Astrocyte (in vitro differentiated cells and primary cell): ENCODE data around the gene ARHGEF2.

Experiments
- CTCF ChIP-seq: IDR thresholded peaks from 2 replicates; pipeline ENCODE4 v1.5.1; 2011; ENCODE audit warnings: low read depth, mild to moderate bottlenecking, inconsistent platforms, low read length, moderate library complexity; ENCODE audit not compliant: insufficient read depth
- EZH2 ChIP-seq: IDR thresholded peaks from 2 replicates; pipeline ENCODE4 v1.6.1; 2012; ENCODE audit warnings: mild to moderate bottlenecking, low read length, inconsistent platforms; ENCODE audit not compliant: insufficient read depth

GRCh38 chr1:156026588-156026987, 48.2 kb upstream of the ARHGEF2 start:
- TF ChIP-seq CTCF = no peak
- TF ChIP-seq EZH2 = no peak
